ENCODE measurements around the gene FAM98B. TPM values are rescaled to one million over a fixed set of nuclear protein-coding genes. Genes with fewer than 3 reads are reported as not detected.

The FAM98B gene
- total RNA-seq, 4 donors from 2014 or later = 11.1 to 48.2 (median 15.5) TPM

- H3K4me3 ChIP-seq = no peak overlapping the region
- H3K27ac ChIP-seq (replicated peaks in 1 of 4) = no peak overlapping the region
- WGBS = 86% methylated on average over 6 of the region's 6 CpGs
- no peaks in the 10 kb centered on the region for H3K36me3 ChIP-seq
- H3K4me1 ChIP-seq = peaks cover 0 to 12% (median 9%) of the 10 kb centered on the region in 4 donors
- no peaks in the 10 kb centered on the region for H3K9me3 ChIP-seq
- peak; percentile 74 for DNase-seq (ENCODE audit: extremely low spot score)
- TF ChIP-seq CTCF (IDR thresholded peaks at IDR 0.05) (no peak), POLR2A (IDR thresholded peaks at IDR 0.05; ENCODE audit: low read depth) (no peak), POLR2AphosphoS5 (IDR thresholded peaks at IDR 0.05) (no peak), EP300 (IDR thresholded peaks at IDR 0.05) (no peak)
- intact Hi-C loops (cut with DNase I) = no loop called here
- no peaks in the 10 kb centered on the region for H3K27me3 ChIP-seq
Observed at GRCh38 chr15:38533416-38533915, 79.5 kb downstream of the FAM98B start.

GRCh38 chr15:38533926-38534325 lies 80.0 kb downstream of the FAM98B start:
- intact Hi-C loops (cut with DNase I) = no loop called here
- peak; percentile 45 for DNase-seq (ENCODE audit: extremely low spot score)
- Histone ChIP-seq H3K9me3 (no peaks in the 10 kb centered on the region), H3K27ac (replicated peaks in 1 of 4) (no peak overlapping the region), H3K27me3 (no peaks in the 10 kb centered on the region), H3K36me3 (no peaks in the 10 kb centered on the region), H3K4me1 (peaks cover 0 to 12% (median 9%) of the 10 kb centered on the region in 4 donors), H3K4me3 (no peak overlapping the region)
- no peak for TF ChIP-seq POLR2A (IDR thresholded peaks at IDR 0.05; ENCODE audit: low read depth)
- TF ChIP-seq POLR2AphosphoS5 (IDR thresholded peaks at IDR 0.05) = no peak
- no peak for TF ChIP-seq EP300 (IDR thresholded peaks at IDR 0.05)
- no peak for TF ChIP-seq CTCF (IDR thresholded peaks at IDR 0.05)

- Histone ChIP-seq H3K27ac (replicated peaks in 1 of 4) (no peak overlapping the region), H3K27me3 (no peaks in the 10 kb centered on the region), H3K4me1 (peaks cover 0 to 12% (median 9%) of the 10 kb centered on the region in 4 donors), H3K9me3 (no peaks in the 10 kb centered on the region), H3K36me3 (no peaks in the 10 kb centered on the region), H3K4me3 (no peak overlapping the region)
- peak; percentile 74 for DNase-seq (ENCODE audit: extremely low spot score)
- intact Hi-C loops (cut with DNase I) = no loop called here
- TF ChIP-seq POLR2A (IDR thresholded peaks at IDR 0.05; ENCODE audit: low read depth) (no peak), CTCF (IDR thresholded peaks at IDR 0.05) (no peak)
- WGBS = 74% methylated on average over 3 of the region's 3 CpGs
Observed at GRCh38 chr15:38534691-38535090, 80.8 kb downstream of the FAM98B start.

- intact Hi-C loops (cut with DNase I) = no loop called here
- H3K4me3 ChIP-seq = no peak overlapping the region
- DNase-seq (ENCODE audit: extremely low spot score) = peak; percentile 62
- H3K27ac ChIP-seq (replicated peaks in 1 of 4) = no peak overlapping the region
- 76% methylated on average over 8 of the region's 8 CpGs for WGBS
- H3K4me1 ChIP-seq = peaks cover 0 to 12% (median 9%) of the 10 kb centered on the region in 4 donors
- no peaks in the 10 kb centered on the region for H3K27me3 ChIP-seq
- no peak for TF ChIP-seq EP300 (IDR thresholded peaks at IDR 0.05)
- TF ChIP-seq POLR2AphosphoS5 (IDR thresholded peaks at IDR 0.05) = no peak
- no peak for TF ChIP-seq POLR2A (IDR thresholded peaks at IDR 0.05; ENCODE audit: low read depth)
- TF ChIP-seq CTCF (IDR thresholded peaks at IDR 0.05) = no peak
- H3K9me3 ChIP-seq = no peaks in the 10 kb centered on the region
- no peaks in the 10 kb centered on the region for H3K36me3 ChIP-seq
Observed at GRCh38 chr15:38535491-38536200, 81.7 kb downstream of the FAM98B start.
